Measurements from ENCODE around the gene CREB3L2.
"Not testable (repeated sequence)": the region's sequence is repeated elsewhere in the genome, so short reads cannot be mapped to it uniquely, and the experiment has no call there.

CREB3L2 gene

GRCh38 chr7:138001529-138002095 is at the start of gene CREB3L2:
CREB3L2 (minus strand) TSS chr7:138002086; CDS start chr7:138001705, 381 bp downstream.
- TF ChIP-seq ZFX (IDR thresholded peaks at IDR 0.05) (peak; percentile 90), CTCF (conservative IDR thresholded peaks at IDR 0.05) (no peak)
- H3K27ac ChIP-seq: peak within 1 kb of the TSS; percentile 90

GRCh38 chr7:138049505-138050116 is 47.7 kb upstream of the CREB3L2 start:
- TF ChIP-seq ZFX (IDR thresholded peaks at IDR 0.05): no peak
- TF ChIP-seq CTCF (conservative IDR thresholded peaks at IDR 0.05): no peak
- no peak overlapping the region for H3K27ac ChIP-seq

GRCh38 chr7:138047907-138048306 is 46.0 kb upstream of the CREB3L2 start:
- TF ChIP-seq ZFX (IDR thresholded peaks at IDR 0.05): no peak
- TF ChIP-seq CTCF (conservative IDR thresholded peaks at IDR 0.05): no peak
- no peak overlapping the region for H3K27ac ChIP-seq

GRCh38 chr7:138044897-138045296 is 43.0 kb upstream of the CREB3L2 start:
- no peak overlapping the region for H3K27ac ChIP-seq
- TF ChIP-seq CTCF (conservative IDR thresholded peaks at IDR 0.05) (no peak), ZFX (IDR thresholded peaks at IDR 0.05) (no peak)

- H3K27ac ChIP-seq: not testable (repeated sequence)
Measured at GRCh38 chr7:138040063-138040462, 38.2 kb upstream of the CREB3L2 start.

- H3K27ac ChIP-seq: no peak overlapping the region
- TF ChIP-seq ZFX (IDR thresholded peaks at IDR 0.05) (no peak), CTCF (conservative IDR thresholded peaks at IDR 0.05) (no peak)
Measured at GRCh38 chr7:138036135-138036534, 34.2 kb upstream of the CREB3L2 start.

GRCh38 chr7:138033241-138033640 is 31.4 kb upstream of the CREB3L2 start:
- TF ChIP-seq ZFX (IDR thresholded peaks at IDR 0.05) (no peak), CTCF (conservative IDR thresholded peaks at IDR 0.05) (no peak)
- H3K27ac ChIP-seq: no peak overlapping the region

- no peak overlapping the region for H3K27ac ChIP-seq
- no peak for TF ChIP-seq ZFX (IDR thresholded peaks at IDR 0.05)
- TF ChIP-seq CTCF (conservative IDR thresholded peaks at IDR 0.05): no peak
Measured at GRCh38 chr7:138032770-138033169, 30.9 kb upstream of the CREB3L2 start.
